ENCODE measurements around the gene THOP1.

GRCh38 chr19:2834294-2834871 lies 49.1 kb downstream of the THOP1 start:
- TF ChIP-seq CTCF (IDR thresholded peaks at IDR 0.05 in 8 of 11, conservative IDR thresholded peaks at IDR 0.05 in 3 of 11) (no peak), POLR2AphosphoS5 (IDR thresholded peaks at IDR 0.05) (no peak)
